GM12873 (cell line): Measurements from ENCODE around the gene DNHD1.

ENCODE experiments used
- TF ChIP-seq, protein P1 (sequence below): IDR thresholded peaks from 2 replicates; pipeline ENCODE4 v1.5.1; 2012; ENCODE audit warnings: low read depth, mild to moderate bottlenecking, moderate library complexity, low read length, control low read depth; ENCODE audit not compliant: insufficient read depth; ENCODE audit errors: missing control alignments

The DNHD1 gene

DNA sequence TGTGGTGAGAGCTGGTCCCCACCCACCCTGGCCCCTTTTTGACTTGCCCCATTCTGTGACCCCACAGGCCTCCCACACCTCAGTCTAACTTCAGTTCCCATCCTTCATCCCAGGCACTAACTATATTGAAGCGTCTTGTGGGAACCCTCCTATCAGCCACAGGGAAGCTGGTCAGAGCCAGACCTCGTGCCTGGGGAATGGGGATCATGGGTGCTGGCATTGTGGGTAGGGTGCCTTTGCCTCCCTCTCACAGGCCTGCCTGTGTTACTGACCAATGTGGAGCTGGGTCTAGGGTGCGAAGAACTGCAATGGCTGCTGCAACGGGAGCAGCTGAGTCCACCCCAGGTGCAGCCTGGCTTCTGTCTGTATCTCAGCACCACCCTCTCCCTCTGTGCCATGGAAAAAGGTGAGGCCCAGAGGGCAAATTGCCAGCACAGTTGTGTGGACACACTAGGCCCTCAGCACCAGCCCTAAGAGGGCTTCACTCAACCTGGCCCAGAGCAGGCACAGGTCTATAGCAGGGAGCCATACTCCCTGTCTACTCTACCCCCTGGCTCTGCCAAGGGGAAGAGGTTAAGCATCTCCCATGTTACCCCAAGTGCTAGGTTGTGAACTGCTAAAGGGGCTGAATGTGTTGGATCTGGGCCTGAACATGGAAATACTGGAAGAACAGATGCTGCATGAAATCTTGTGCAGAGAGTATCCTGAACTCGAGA is 69.1 kb downstream of the DNHD1 start:
- TF ChIP-seq, protein P1, sequence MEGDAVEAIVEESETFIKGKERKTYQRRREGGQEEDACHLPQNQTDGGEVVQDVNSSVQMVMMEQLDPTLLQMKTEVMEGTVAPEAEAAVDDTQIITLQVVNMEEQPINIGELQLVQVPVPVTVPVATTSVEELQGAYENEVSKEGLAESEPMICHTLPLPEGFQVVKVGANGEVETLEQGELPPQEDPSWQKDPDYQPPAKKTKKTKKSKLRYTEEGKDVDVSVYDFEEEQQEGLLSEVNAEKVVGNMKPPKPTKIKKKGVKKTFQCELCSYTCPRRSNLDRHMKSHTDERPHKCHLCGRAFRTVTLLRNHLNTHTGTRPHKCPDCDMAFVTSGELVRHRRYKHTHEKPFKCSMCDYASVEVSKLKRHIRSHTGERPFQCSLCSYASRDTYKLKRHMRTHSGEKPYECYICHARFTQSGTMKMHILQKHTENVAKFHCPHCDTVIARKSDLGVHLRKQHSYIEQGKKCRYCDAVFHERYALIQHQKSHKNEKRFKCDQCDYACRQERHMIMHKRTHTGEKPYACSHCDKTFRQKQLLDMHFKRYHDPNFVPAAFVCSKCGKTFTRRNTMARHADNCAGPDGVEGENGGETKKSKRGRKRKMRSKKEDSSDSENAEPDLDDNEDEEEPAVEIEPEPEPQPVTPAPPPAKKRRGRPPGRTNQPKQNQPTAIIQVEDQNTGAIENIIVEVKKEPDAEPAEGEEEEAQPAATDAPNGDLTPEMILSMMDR = no peak

DNA sequence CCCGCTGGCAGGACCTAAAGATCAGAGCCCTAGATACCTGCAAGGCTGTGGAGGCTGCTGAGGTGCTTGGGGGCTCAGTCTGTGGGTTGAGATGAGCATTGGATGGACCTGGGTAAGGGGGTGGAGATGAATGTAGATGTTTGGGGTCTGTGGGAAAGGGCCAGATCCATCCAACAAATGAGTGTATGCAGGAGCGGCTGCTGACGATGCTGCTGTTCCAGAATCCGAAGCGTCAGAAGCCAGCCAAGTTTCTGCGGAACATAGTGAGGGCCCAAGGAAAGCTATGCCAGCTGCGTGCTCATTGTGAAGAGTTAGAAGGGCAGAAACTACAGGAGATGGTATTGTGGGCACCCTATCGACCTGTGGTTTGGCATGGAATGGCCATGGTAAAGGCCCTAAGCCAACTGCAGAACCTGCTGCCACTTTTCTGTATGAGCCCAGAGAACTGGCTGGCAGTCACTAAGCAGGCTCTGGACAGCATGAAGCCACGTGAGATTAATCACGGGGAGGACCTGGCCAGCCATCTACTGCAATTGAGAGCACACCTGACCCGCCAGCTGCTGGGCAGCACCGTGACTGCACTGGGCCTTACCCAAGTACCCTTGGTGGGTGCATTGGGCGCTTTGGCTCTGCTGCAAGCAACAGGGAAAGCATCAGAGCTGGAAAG is 69.8 kb downstream of the DNHD1 start:
- TF ChIP-seq, protein P1 = no peak

DNA sequence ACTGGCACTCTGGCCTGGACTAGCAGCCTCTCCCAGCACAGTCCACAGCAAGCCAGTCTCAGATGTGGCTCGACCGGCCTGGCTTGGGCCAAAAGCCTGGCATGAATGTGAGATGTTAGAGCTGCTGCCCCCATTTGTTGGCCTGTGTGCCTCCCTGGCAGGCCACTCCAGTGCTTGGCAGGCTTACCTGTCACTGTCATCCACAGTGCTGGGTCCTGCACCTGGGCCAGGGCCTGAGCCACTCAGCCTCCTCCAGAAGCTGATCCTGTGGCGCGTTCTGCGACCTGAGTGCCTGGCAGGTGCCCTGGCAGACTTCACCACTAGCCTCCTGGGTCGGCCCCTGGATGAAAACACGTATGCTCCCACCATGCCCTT is 70.3 kb downstream of the DNHD1 start:
- TF ChIP-seq, protein P1 = no peak

DNA sequence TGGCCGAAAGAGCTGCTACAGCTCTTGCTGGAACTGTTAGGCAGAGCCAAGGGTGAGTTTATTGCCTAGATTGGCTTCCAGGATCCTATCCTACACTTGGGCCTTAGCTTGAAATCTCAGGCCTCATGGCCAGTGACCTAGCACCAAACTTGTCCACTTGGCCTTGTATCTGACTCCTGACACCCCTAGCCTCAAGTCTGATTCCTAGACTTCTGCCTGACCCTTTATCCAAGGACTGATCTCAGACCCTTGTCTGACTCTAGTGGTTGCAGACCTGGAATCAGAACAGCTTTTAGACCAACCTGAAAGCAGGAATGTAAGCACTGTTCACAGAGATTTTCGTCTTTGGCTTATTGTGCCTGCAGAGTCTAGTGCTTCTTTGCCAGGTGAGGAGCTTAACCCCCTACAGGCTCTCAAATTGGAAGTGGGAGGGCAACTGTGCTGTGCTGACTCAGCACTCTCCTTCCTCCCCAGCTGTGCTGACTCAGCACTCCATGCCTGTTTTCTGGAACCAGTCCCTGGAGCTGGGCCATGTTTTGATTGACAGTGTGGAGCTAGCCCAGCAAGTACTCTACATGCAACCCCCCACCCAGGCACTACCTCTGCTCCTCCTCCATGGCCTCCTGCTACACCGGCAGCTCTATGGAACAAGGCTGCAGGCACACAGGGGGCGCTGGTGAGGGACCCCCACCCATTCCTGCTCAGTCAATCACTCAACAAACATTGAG is 71.3 kb downstream of the DNHD1 start:
- TF ChIP-seq, protein P1 = peak; percentile 5

DNA sequence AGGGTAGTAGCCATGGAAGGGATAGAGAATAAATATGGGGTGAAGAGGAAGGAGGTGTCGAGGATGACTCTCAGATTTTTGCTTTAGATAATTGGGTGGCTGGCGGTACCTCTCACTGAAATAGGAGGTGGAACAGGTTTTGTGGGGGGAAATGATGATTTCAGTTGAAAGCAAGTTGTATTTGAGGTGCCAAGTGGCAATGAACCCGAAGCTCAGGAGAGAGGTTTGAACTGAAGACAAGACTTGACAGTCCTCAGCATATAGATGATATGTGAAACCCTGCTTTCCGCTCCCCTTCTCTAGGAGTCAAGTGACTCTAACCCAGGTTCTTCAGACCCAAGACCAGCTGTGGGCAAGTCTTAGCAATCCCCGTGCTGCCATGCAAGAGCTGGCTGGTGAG is 72.6 kb downstream of the DNHD1 start:
- TF ChIP-seq, protein P1 = no peak

DNA sequence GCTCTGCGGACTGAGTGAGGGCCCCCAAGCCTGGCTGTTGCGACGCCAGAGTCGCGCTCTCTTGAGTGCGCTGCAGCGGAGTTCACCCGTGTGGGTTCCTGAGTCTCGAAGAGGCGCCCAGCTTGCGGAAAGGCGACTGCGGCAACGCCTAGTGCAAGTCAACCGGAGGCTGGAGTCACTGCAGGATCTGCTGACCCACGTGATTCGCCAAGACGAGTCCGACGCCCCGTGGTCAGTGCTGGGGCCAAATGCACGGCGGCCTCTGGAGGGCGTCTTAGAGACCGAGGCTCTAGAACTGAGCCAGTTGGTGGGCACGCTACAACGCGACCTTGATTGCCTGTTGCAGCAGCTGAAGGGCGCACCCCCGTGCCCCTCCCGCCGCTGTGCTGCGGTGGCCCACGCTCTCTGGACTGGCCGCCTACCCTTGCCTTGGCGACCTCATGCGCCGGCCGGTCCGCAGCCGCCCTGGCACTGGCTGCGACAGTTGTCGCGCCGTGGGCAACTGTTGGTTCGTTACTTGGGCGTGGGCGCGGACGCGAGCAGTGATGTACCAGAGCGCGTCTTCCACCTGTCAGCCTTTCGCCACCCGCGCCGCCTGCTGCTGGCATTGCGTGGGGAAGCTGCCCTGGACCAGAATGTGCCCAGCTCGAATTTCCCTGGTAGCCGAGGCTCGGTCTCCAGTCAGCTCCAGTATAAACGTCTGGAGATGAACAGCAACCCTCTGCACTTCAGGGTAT is 73.8 kb downstream of the DNHD1 start:
- TF ChIP-seq, protein P1 = no peak
